ENCODE measurements around the gene DENND2A.

- TF ChIP-seq SUZ12 (IDR thresholded peaks at IDR 0.05; ENCODE audit: extremely low read depth, insufficient read depth, insufficient read length) (no peak), ZNF274 (IDR thresholded peaks at IDR 0.05; ENCODE audit: low read depth, low read length) (no peak), YY1 (IDR thresholded peaks at IDR 0.05; ENCODE audit: insufficient read depth, insufficient read length) (no peak)
These were observed 35.1 kb upstream of the DENND2A start for GRCh38 chr7:140675726-140676125.
